Ishikawa (cell line): ENCODE measurements around the gene PTPN13.

Experiments
- EP300 ChIP-seq: IDR thresholded peaks from 2 replicates; pipeline ENCODE4 v1.6.1; 2012; ENCODE audit warnings: borderline replicate concordance
- MAX ChIP-seq: IDR thresholded peaks from 2 replicates; pipeline ENCODE4 v1.6.1; 2012
- TAF1 ChIP-seq: IDR thresholded peaks from 2 replicates; pipeline ENCODE4 v1.6.1; 2012; ENCODE audit warnings: low read depth, mild to moderate bottlenecking
- TEAD4 ChIP-seq: IDR thresholded peaks from 2 replicates; pipeline ENCODE4 v1.6.1; 2012
- TF ChIP-seq, protein P1 (sequence below): IDR thresholded peaks from 2 replicates; pipeline ENCODE4 v1.6.1; 2012

- TF ChIP-seq, protein P1, sequence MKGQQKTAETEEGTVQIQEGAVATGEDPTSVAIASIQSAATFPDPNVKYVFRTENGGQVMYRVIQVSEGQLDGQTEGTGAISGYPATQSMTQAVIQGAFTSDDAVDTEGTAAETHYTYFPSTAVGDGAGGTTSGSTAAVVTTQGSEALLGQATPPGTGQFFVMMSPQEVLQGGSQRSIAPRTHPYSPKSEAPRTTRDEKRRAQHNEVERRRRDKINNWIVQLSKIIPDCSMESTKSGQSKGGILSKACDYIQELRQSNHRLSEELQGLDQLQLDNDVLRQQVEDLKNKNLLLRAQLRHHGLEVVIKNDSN: no peak
- TF ChIP-seq MAX (no peak), TEAD4 (no peak), TAF1 (no peak), EP300 (no peak)
Observed at GRCh38 chr4:86600007-86600653, 6.0 kb downstream of the PTPN13 start.
